Liver (tissue), 9 donors: ENCODE measurements around the gene NFU1. TPM values are rescaled to one million over a fixed set of nuclear protein-coding genes. Genes with fewer than 3 reads are reported as not detected.

Experiments used
- DNase-seq: peaks from one replicate; pipeline ENCODE4 v3.0.0-alpha.2; 2017; ENCODE audit warnings: low spot score
- H3K27ac ChIP-seq, 2 donors: one replicate each; pipeline ENCODE4 v1.7.0; 2013; ENCODE audit warnings: inconsistent platforms in 2 of 2, low read length in 2 of 2, control low read depth in 1 of 2, low read depth in 1 of 2, mild to moderate bottlenecking in 1 of 2
- H3K27me3 ChIP-seq, 4 donors: one replicate each; pipeline versions ENCODE4 v1.6.1 to v1.7.0; 2013; ENCODE audit warnings: low read length in 3 of 4, inconsistent platforms in 1 of 4, mild to moderate bottlenecking in 1 of 4, moderate library complexity in 1 of 4; ENCODE audit not compliant: control insufficient read depth in 4 of 4, insufficient read depth in 4 of 4
- H3K36me3 ChIP-seq, 4 donors: one replicate each; pipeline versions ENCODE4 v1.6.1 to v1.7.0; 2013; ENCODE audit warnings: low read length in 3 of 4, mild to moderate bottlenecking in 3 of 4, low read depth in 1 of 4, moderate library complexity in 1 of 4; ENCODE audit not compliant: control insufficient read depth in 4 of 4, insufficient read depth in 3 of 4
- H3K4me1 ChIP-seq, 4 donors: one replicate each; pipeline versions ENCODE4 v1.6.1 to v1.7.0; 2013; ENCODE audit warnings: low read length in 3 of 4, mild to moderate bottlenecking in 3 of 4, moderate library complexity in 1 of 4; ENCODE audit not compliant: control insufficient read depth in 4 of 4, insufficient read depth in 4 of 4
- H3K4me3 ChIP-seq, 3 donors: one replicate each; pipeline versions ENCODE4 v1.6.1 to v1.7.0; 2013; ENCODE audit warnings: low read length in 3 of 3, control low read depth in 1 of 3, low read depth in 1 of 3, mild to moderate bottlenecking in 1 of 3
- H3K9ac ChIP-seq, 2 donors: one replicate each; pipeline ENCODE4 v1.7.0; 2013; ENCODE audit warnings: low read length in 2 of 2, mild to moderate bottlenecking in 2 of 2, moderate library complexity in 2 of 2, control low read depth in 1 of 2, low read depth in 1 of 2
- H3K9me3 ChIP-seq, 4 donors: one replicate each; pipeline versions ENCODE4 v1.6.1 to v1.7.0; 2013; ENCODE audit warnings: low read length in 3 of 4; ENCODE audit not compliant: control insufficient read depth in 4 of 4
- CTCF ChIP-seq: fragments of 150-350 bp; IDR thresholded peaks from 2 replicates; pipeline ENCODE4 v1.5.1; 2017; ENCODE audit warnings: improper control_type of control experiment, low read depth, low read length; ENCODE audit not compliant: missing input control
- EGR1 ChIP-seq, 2 donors: IDR thresholded peaks; 2 replicates each; pipeline ENCODE4 v1.6.1; 2016 to 2018; ENCODE audit warnings: antibody characterized with exemption in 2 of 2, low read depth in 2 of 2
- FOXA2 ChIP-seq: IDR thresholded peaks from 2 replicates; pipeline ENCODE4 v1.6.1; 2016; ENCODE audit warnings: antibody characterized with exemption
- GABPA ChIP-seq, 2 donors: IDR thresholded peaks in 1 of 2; conservative IDR thresholded peaks in 1 of 2; 2 replicates each; pipeline ENCODE4 v1.6.1; 2016; ENCODE audit warnings: antibody characterized with exemption in 2 of 2, mild to moderate bottlenecking in 1 of 2, moderate library complexity in 1 of 2
- HNF4A ChIP-seq, 2 donors: conservative IDR thresholded peaks; 2 replicates each; pipeline ENCODE4 v1.6.1; 2016; ENCODE audit warnings: antibody characterized with exemption in 2 of 2, mild to moderate bottlenecking in 2 of 2
- HNF4G ChIP-seq: IDR thresholded peaks from 2 replicates; pipeline ENCODE4 v1.6.1; 2016; ENCODE audit warnings: antibody characterized with exemption
- NR2F2 ChIP-seq: IDR thresholded peaks from 2 replicates; pipeline ENCODE4 v1.6.1; 2016; ENCODE audit warnings: antibody characterized with exemption
- RAD21 ChIP-seq, 2 donors: IDR thresholded peaks; 2 replicates each; pipeline ENCODE4 v1.6.1; 2016; ENCODE audit warnings: antibody characterized with exemption in 2 of 2, mild to moderate bottlenecking in 2 of 2
- REST ChIP-seq: IDR thresholded peaks from 2 replicates; pipeline ENCODE4 v1.6.1; 2016; ENCODE audit warnings: antibody characterized with exemption, mild to moderate bottlenecking
- RXRA ChIP-seq, 2 donors: IDR thresholded peaks; 2 replicates each; pipeline ENCODE4 v1.6.1; 2017 to 2018; ENCODE audit warnings: antibody characterized with exemption in 2 of 2, mild to moderate bottlenecking in 1 of 2
- YY1 ChIP-seq: IDR thresholded peaks from 2 replicates; pipeline ENCODE4 v1.6.1; 2016; ENCODE audit warnings: antibody characterized with exemption, mild to moderate bottlenecking
- WGBS: extraction: QIAGEN DNeasy Blood & Tissue Kit; methylation state at CpG from one replicate; pipeline ENCODE4 v1.1.7; 2013; 5-methylcytosine and 5-hydroxymethylcytosine counted together
- polyA plus RNA-seq, 2 donors: library from polyadenylated mRNA; stranded (reverse) in 1 of 2; unstranded in 1 of 2; fragments of 200-250 nt in 1 of 2; fragments of >200 nt in 1 of 2; fragmentation: Nextera tagmentation in 1 of 2; extraction: Ambion mirVana in 1 of 2; gene quantifications; one replicate each; pipeline versions ENCODE4 v1.2.1 to v1.2.3, GENCODE V29; 2013 to 2015
- total RNA-seq, 2 donors: library from RNA; depleted of rRNA; stranded (reverse); fragments of >200 nt; gene quantifications; one replicate each; pipeline ENCODE4 v1.2.3, GENCODE V29; 2014
- donor health status: healthy.
- donor health status: healthy.
- donor health status: healthy.
- donor health status: healthy.
- donor health status: healthy.

NFU1 gene
- total and polyA plus RNA-seq, 4 donors = 7.4 to 37.4 (median 16.0) TPM

GRCh38 chr2:69461404-69461803, 24.2 kb upstream of the NFU1 start (continued):
- no peak for TF ChIP-seq REST
- TF ChIP-seq RXRA (IDR thresholded peaks at IDR 0.05) = no peak
- no peak for TF ChIP-seq YY1
- no peak for TF ChIP-seq CTCF
- no peak for TF ChIP-seq RAD21 (IDR thresholded peaks at IDR 0.05)
- no peak for TF ChIP-seq HNF4A (conservative IDR thresholded peaks at IDR 0.05)

GRCh38 chr2:69459936-69460335, 22.7 kb upstream of the NFU1 start:
- no peak for TF ChIP-seq EGR1 (IDR thresholded peaks at IDR 0.05; ENCODE audit: low read depth in 2 of 2)
- no peak for TF ChIP-seq FOXA2
- TF ChIP-seq NR2F2 = no peak
- TF ChIP-seq GABPA (IDR thresholded peaks at IDR 0.05 in 1 of 2, conservative IDR thresholded peaks at IDR 0.05 in 1 of 2) = no peak
- TF ChIP-seq RAD21 (IDR thresholded peaks at IDR 0.05) = no peak
- TF ChIP-seq CTCF = no peak
- no peak for TF ChIP-seq YY1
- WGBS = 92% methylated on average over 4 of the region's 4 CpGs
- Histone ChIP-seq H3K9me3 (no peaks in the 10 kb centered on the region), H3K36me3 (no peaks in the 10 kb centered on the region), H3K4me3 (no peak overlapping the region), H3K27me3 (no peaks in the 10 kb centered on the region), H3K4me1 (no peaks in the 10 kb centered on the region), H3K27ac (no peak overlapping the region), H3K9ac (no peak overlapping the region)
- DNase-seq = no peak

GRCh38 chr2:69456950-69457445, 19.8 kb upstream of the NFU1 start:
- Histone ChIP-seq H3K9me3 (no peaks in the 10 kb centered on the region), H3K4me1 (no peaks in the 10 kb centered on the region), H3K4me3 (no peak overlapping the region), H3K27me3 (no peaks in the 10 kb centered on the region), H3K9ac (no peak overlapping the region), H3K27ac (no peak overlapping the region), H3K36me3 (no peaks in the 10 kb centered on the region)
- no peak for TF ChIP-seq HNF4G
- no peak for DNase-seq
